Neural progenitor cell (in vitro differentiated cells): ENCODE data around the gene TEDC1. TPM values are rescaled to one million over a fixed set of nuclear protein-coding genes. Genes with fewer than 3 reads are reported as not detected.

ENCODE experiments used
- DNase-seq: peaks from one replicate; pipeline ENCODE4 v3.0.0-alpha.2; 2016; ENCODE audit warnings: low spot score
- H2AFZ ChIP-seq: fragments of 200-600 bp; sonication (generic); replicated peaks from 2 replicates; pipeline ENCODE4 v1.6.1; 2016; ENCODE audit warnings: antibody characterized with exemption
- H3F3A ChIP-seq: fragments of 200-600 bp; sonication (generic); 2 replicates; pipeline ENCODE4 v1.6.1; 2016; ENCODE audit warnings: antibody characterized with exemption, low read depth
- H3K27ac ChIP-seq: fragments of 200-600 bp; sonication (generic); 2 replicates; pipeline ENCODE4 v1.5.1; 2016; ENCODE audit warnings: mild to moderate bottlenecking
- H3K27me3 ChIP-seq: fragments of 200-600 bp; sonication (generic); 2 replicates; pipeline ENCODE4 v1.6.1; 2016; ENCODE audit warnings: mild to moderate bottlenecking, moderate library complexity
- H3K36me3 ChIP-seq: fragments of 200-600 bp; sonication (generic); 2 replicates; pipeline ENCODE4 v1.5.1; 2016
- H3K4me1 ChIP-seq: fragments of 200-600 bp; sonication (generic); 2 replicates; pipeline ENCODE4 v1.6.1; 2016; ENCODE audit warnings: mixed run types
- H3K4me2 ChIP-seq: fragments of 200-600 bp; sonication (generic); 2 replicates; pipeline ENCODE4 v1.6.1; 2016
- H3K4me3 ChIP-seq: fragments of 200-600 bp; sonication (generic); 2 replicates; pipeline ENCODE4 v1.5.1; 2016
- H3K79me2 ChIP-seq: fragments of 200-600 bp; sonication (generic); 2 replicates; pipeline ENCODE4 v1.6.1; 2016; ENCODE audit warnings: low read depth
- H3K9ac ChIP-seq: fragments of 200-600 bp; sonication (generic); 2 replicates; pipeline ENCODE4 v1.6.1; 2016
- H3K9me3 ChIP-seq: fragments of 200-600 bp; sonication (generic); 2 replicates; pipeline ENCODE4 v1.5.1; 2016; ENCODE audit warnings: low read depth
- H4K20me1 ChIP-seq: fragments of 200-600 bp; sonication (generic); 2 replicates; pipeline ENCODE4 v1.6.1; 2016; ENCODE audit warnings: low read depth
- H3K27ac Mint-ChIP-seq: 3 replicates; pipeline ENCODE4 v1.8.0; 2021; ENCODE audit warnings: mixed read lengths
- H3K27me3 Mint-ChIP-seq: 2 replicates; pipeline ENCODE4 v1.8.0; 2022; ENCODE audit warnings: low read depth, mild to moderate bottlenecking, inconsistent platforms, moderate library complexity, mixed read lengths; ENCODE audit not compliant: insufficient read depth
- H3K36me3 Mint-ChIP-seq: 3 replicates; pipeline ENCODE4 v1.8.0; 2021; ENCODE audit warnings: mixed read lengths
- H3K4me1 Mint-ChIP-seq: 3 replicates; pipeline ENCODE4 v1.8.0; 2021; ENCODE audit warnings: mixed read lengths
- H3K4me3 Mint-ChIP-seq: 3 replicates; pipeline ENCODE4 v1.8.0; 2021; ENCODE audit warnings: mild to moderate bottlenecking, moderate library complexity, mixed read lengths
- H3K9me3 Mint-ChIP-seq: 3 replicates; pipeline ENCODE4 v1.8.0; 2020; ENCODE audit warnings: mixed read lengths
- CTCF ChIP-seq: fragments of 200-600 bp; sonication (generic); IDR thresholded peaks from 2 replicates; pipeline ENCODE4 v1.5.1; 2017; ENCODE audit warnings: antibody characterized with exemption, mild to moderate bottlenecking
- EZH2 ChIP-seq: fragments of 200-600 bp; sonication (generic); IDR thresholded peaks from 2 replicates; pipeline ENCODE4 v1.6.1; 2017; ENCODE audit warnings: antibody characterized with exemption, mild to moderate bottlenecking, moderate library complexity
- EZH2phosphoT487 ChIP-seq: fragments of 200-600 bp; sonication (generic); IDR thresholded peaks from 2 replicates; pipeline ENCODE4 v1.6.1; 2017; ENCODE audit warnings: antibody characterized with exemption
- total RNA-seq: library from RNA; depleted of rRNA; stranded (reverse); fragments of >200 nt; gene quantifications from 2 replicates; pipeline ENCODE4 v1.2.3, GENCODE V29; 2015; ENCODE audit warnings: low replicate concordance

The TEDC1 gene
- total RNA-seq, 1 donor from 2014 or later, result 3.6 TPM

DNA sequence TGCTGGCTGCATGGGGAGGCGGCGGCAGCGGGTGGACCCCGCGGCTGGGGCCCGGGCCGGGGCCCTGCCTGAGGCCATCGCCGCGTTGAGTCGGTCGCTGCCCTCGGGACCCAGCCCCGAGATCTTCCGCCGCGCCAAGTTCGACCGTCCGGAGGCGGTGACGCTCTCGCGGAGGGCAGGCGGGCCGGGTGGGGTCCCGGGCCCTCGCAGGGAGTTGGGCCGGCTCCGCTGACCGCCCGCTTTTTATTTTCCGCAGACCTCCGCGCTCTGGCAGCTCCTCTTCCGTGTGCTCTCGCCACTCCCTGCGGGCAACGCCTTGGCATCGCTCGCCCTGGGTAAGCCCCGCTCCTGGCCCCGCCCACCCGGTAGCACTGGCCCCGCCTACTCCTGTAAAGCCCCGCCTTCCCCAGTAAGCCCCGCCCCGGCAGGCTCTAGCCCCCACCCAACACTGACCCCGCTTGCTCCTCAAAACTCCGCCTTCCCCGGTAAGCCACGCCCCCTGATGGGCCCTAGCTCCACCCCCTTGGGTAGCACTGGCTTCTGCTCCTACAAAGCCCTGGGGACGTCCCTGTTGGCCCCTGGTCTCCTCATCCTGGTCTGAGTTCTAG is 424 bp downstream of the TEDC1 start:
- H3K27me3 ChIP-seq, result peaks cover 21% of the 10 kb centered on the region
- peak overlapping the region; percentile 72 for H3K4me3 ChIP-seq
- H3K9ac ChIP-seq, result no peak overlapping the region
- Mint-ChIP-seq H3K4me1 (peaks cover 16% of the 10 kb centered on the region), H3K36me3 (no peaks in the 10 kb centered on the region), H3K27ac (no peak overlapping the region), H3K4me3 (peak overlapping the region; percentile 88), H3K9me3 (no peaks in the 10 kb centered on the region), H3K27me3 (peaks cover 11% of the 10 kb centered on the region)
- no peaks in the 10 kb centered on the region for H3K9me3 ChIP-seq
- DNase-seq, result peak; percentile 78
- peaks cover 9% of the 10 kb centered on the region for H4K20me1 ChIP-seq
- peak overlapping the region; percentile 47 for H3K27ac ChIP-seq
- H3K4me2 ChIP-seq, result peak overlapping the region; percentile 71
- no peaks in the 10 kb centered on the region for H3K36me3 ChIP-seq
- TF ChIP-seq CTCF (no peak), EZH2 (no peak), EZH2phosphoT487 (no peak)
- peak overlapping the region; percentile 57 for H2AFZ ChIP-seq
- peaks cover 18% of the 10 kb centered on the region for H3K4me1 ChIP-seq
- H3F3A ChIP-seq, result peaks cover 32% of the 10 kb centered on the region
- no peaks in the 10 kb centered on the region for H3K79me2 ChIP-seq

DNA sequence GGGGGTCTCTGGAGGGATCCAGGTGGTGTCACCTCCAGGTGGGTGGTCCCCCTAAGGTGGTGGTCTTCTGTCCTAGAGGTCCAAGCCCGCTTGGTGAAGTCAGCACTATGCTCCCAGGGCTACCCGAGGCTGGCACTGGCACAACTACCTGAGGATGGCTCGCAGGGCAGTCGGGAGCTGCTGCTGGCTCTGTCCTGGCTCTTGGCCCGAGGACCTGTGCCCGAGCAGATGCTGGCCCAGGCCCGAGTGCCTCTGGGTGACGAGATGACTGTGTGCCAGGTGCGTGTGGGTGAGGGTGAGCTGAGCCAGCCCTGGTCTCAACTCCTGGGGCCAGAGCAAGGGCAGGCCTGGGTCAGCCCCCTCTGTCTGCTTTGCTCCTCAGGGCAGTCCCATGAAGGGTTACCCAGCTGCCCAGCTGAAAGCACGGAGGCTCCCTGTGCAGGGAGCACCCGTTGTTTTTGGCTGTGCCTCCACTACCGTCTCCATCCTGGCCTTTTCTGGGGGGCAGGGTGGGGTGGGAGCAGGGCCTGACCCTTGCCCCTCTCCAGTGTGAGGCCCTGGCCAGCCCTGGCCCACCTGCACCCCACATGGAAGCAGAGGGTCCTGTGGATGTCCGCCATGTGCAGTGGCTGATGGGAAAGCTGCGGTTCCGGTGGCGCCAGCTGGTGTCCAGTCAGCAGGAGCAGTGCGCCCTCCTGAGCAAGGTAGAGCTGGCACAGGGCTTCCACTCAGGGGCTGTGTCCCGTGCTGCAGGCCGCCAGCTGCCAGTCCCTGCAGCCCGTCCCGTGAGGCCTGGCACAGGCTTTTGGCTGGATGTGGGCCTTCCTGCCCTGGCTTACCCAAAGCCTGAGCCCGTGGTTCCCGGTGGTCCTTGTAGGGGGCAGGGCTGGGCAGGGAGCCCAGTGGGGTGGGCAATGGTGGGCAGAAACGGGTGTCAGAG is 1.3 kb downstream of the TEDC1 start:
- H3K27ac Mint-ChIP-seq, result no peak overlapping the region
- Histone ChIP-seq H3K9ac (no peak overlapping the region), H3F3A (peaks cover 32% of the 10 kb centered on the region), H2AFZ (no peak overlapping the region), H3K36me3 (no peaks in the 10 kb centered on the region), H3K79me2 (no peaks in the 10 kb centered on the region), H3K4me2 (peak overlapping the region; percentile 71), H3K9me3 (no peaks in the 10 kb centered on the region), H3K27ac (no peak overlapping the region), H3K4me3 (peak overlapping the region; percentile 72), H3K4me1 (peaks cover 15% of the 10 kb centered on the region), H3K27me3 (peaks cover 12% of the 10 kb centered on the region), H4K20me1 (peaks cover 9% of the 10 kb centered on the region)
- no peaks in the 10 kb centered on the region for H3K9me3 Mint-ChIP-seq
- TF ChIP-seq EZH2, result no peak
- no peak for TF ChIP-seq CTCF
- no peak for TF ChIP-seq EZH2phosphoT487
- peak overlapping the region; percentile 81 for H3K4me3 Mint-ChIP-seq
- peaks cover 8% of the 10 kb centered on the region for H3K27me3 Mint-ChIP-seq
- H3K36me3 Mint-ChIP-seq, result no peaks in the 10 kb centered on the region
- no peak for DNase-seq
- H3K4me1 Mint-ChIP-seq, result peaks cover 14% of the 10 kb centered on the region

DNA sequence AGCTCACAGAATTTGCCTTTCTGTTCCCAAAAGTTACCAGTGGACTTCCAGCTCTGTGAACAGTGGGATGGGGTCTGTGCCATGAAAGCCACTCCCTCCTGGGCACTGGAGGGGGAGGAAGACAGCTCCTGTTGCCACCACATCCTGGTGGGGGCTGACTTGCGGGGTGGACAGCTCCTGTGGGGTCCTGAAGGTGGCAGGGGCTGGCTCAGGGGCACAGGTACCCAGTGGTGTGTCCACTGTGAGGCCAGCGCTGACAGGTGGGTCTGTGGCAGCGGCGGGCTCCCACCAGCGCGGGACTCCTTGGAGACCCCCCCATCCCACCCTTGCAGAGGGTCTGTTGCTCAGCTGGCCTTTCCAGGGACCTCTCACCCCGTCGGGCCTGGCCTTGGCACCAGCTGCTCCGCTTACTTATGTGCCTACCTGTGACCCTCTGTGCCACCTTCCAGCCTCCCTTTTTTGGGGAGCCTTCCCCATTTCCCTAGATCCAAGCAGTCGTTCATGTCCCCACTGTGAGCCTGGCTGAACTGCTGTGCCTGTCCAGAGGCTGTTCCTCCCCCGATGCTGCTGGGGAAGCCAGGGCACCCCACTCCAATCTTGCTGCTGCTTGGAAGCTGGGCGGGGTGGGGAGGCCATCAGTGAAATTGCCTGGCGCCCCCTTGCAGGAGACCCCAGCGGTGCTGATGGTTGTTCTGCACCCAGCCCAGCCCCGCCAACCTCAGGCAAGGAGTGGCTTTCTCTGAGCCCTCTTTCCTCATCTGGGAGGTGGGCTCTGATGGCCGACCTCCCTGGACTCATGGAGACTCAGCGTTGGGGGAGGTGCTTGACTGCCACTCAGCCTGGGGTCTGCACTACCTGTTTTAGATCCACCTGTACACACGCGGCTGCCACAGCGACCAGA is 2.2 kb downstream of the TEDC1 start:
- no peaks in the 10 kb centered on the region for H3K79me2 ChIP-seq
- H4K20me1 ChIP-seq, result peaks cover 9% of the 10 kb centered on the region
- no peak overlapping the region for H3K4me3 ChIP-seq
- Mint-ChIP-seq H3K36me3 (no peaks in the 10 kb centered on the region), H3K27ac (no peak overlapping the region), H3K4me3 (peak overlapping the region; percentile 38), H3K27me3 (peaks cover 4% of the 10 kb centered on the region), H3K9me3 (no peaks in the 10 kb centered on the region), H3K4me1 (peaks cover 11% of the 10 kb centered on the region)
- peaks cover 3% of the 10 kb centered on the region for H3K27me3 ChIP-seq
- no peaks in the 10 kb centered on the region for H3K9me3 ChIP-seq
- H3F3A ChIP-seq, result peaks cover 32% of the 10 kb centered on the region
- H3K36me3 ChIP-seq, result no peaks in the 10 kb centered on the region
- no peak overlapping the region for H3K9ac ChIP-seq
- no peak overlapping the region for H3K27ac ChIP-seq
- no peak overlapping the region for H3K4me2 ChIP-seq
- DNase-seq, result no peak
- H2AFZ ChIP-seq, result no peak overlapping the region
- H3K4me1 ChIP-seq, result peaks cover 9% of the 10 kb centered on the region
- TF ChIP-seq CTCF (no peak), EZH2phosphoT487 (no peak), EZH2 (no peak)
